Osteocyte (in vitro differentiated cells): Measurements from ENCODE around the gene AADACL4. TPM values are rescaled to one million over a fixed set of nuclear protein-coding genes. Genes with fewer than 3 reads are reported as not detected.

Experiments
- DNase-seq: peaks from one replicate; pipeline ENCODE4 v3.0.0; 2021; ENCODE audit warnings: mixed read lengths; ENCODE audit not compliant: unreplicated experiment; ENCODE audit errors: extremely low spot score
- H3K27ac Mint-ChIP-seq: one replicate; pipeline ENCODE4 v1.8.0; 2021; ENCODE audit warnings: mild to moderate bottlenecking, mixed read lengths; ENCODE audit not compliant: unreplicated experiment
- H3K27me3 Mint-ChIP-seq: one replicate; pipeline ENCODE4 v1.8.0; 2021; ENCODE audit warnings: mixed read lengths; ENCODE audit not compliant: unreplicated experiment
- H3K36me3 Mint-ChIP-seq: one replicate; pipeline ENCODE4 v1.8.0; 2021; ENCODE audit warnings: mixed read lengths; ENCODE audit not compliant: unreplicated experiment
- H3K4me1 Mint-ChIP-seq: one replicate; pipeline ENCODE4 v1.8.0; 2021; ENCODE audit warnings: mixed read lengths; ENCODE audit not compliant: unreplicated experiment
- H3K4me3 Mint-ChIP-seq: one replicate; pipeline ENCODE4 v1.8.0; 2021; ENCODE audit warnings: mild to moderate bottlenecking, moderate library complexity, mixed read lengths; ENCODE audit not compliant: unreplicated experiment
- H3K9me3 Mint-ChIP-seq: one replicate; pipeline ENCODE4 v1.8.0; 2021; ENCODE audit warnings: mixed read lengths; ENCODE audit not compliant: unreplicated experiment
- CTCF ChIP-seq: fragments of 200-600 bp; sonication (generic); IDR thresholded peaks from 2 replicates; pipeline ENCODE4 v1.5.0; 2021; ENCODE audit warnings: antibody characterized with exemption, mild to moderate bottlenecking, moderate library complexity
- total RNA-seq: library from RNA; stranded (reverse); gene quantifications from 2 replicates; pipeline ENCODE4 v1.2.1, GENCODE V29; 2021

The AADACL4 gene
- total RNA-seq, 1 donor from 2014 or later: not detected

DNA sequence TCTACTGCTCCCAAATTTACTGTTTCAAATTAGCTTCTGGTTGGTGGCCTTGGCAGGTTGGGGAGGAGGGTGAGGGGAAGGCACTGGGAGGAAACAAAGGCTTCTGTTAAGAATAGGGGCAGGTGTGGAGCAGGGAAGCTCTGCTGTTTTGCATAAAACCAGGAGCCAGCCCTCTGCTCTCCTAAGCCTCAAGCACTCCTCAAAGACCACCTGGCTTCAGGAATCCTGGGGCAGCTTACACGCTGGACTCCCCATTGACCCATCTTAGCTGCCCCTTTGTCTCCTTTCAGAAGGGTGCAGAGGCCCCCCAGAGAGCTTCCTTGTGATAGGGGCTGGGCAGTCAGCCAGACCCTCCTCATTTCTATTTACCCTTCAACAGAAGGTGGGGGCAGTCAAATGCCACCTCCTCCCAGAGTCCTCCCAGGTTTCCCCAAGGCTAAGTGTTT lies 14.4 kb upstream of the AADACL4 start:
- H3K27ac Mint-ChIP-seq: no peak overlapping the region
- H3K4me3 Mint-ChIP-seq: no peak overlapping the region
- no peak for DNase-seq
- H3K27me3 Mint-ChIP-seq: no peaks in the 10 kb centered on the region
- H3K9me3 Mint-ChIP-seq: no peaks in the 10 kb centered on the region
- no peaks in the 10 kb centered on the region for H3K36me3 Mint-ChIP-seq
- no peak for TF ChIP-seq CTCF
- H3K4me1 Mint-ChIP-seq: peaks cover 15% of the 10 kb centered on the region

GRCh38 chr1:12629985-12630760 lies 13.7 kb upstream of the AADACL4 start:
- peaks cover 18% of the 10 kb centered on the region for H3K4me1 Mint-ChIP-seq
- H3K9me3 Mint-ChIP-seq: no peaks in the 10 kb centered on the region
- TF ChIP-seq CTCF: no peak
- H3K4me3 Mint-ChIP-seq: no peak overlapping the region
- H3K27ac Mint-ChIP-seq: no peak overlapping the region
- H3K27me3 Mint-ChIP-seq: no peaks in the 10 kb centered on the region
- DNase-seq: no peak
- H3K36me3 Mint-ChIP-seq: no peaks in the 10 kb centered on the region

- no peak for DNase-seq
- Mint-ChIP-seq H3K4me3 (no peak overlapping the region), H3K27me3 (no peaks in the 10 kb centered on the region), H3K9me3 (no peaks in the 10 kb centered on the region), H3K4me1 (peaks cover 20% of the 10 kb centered on the region), H3K36me3 (no peaks in the 10 kb centered on the region), H3K27ac (no peak overlapping the region)
- TF ChIP-seq CTCF: no peak
Measured at GRCh38 chr1:12630946-12631530, 12.8 kb upstream of the AADACL4 start.

- Mint-ChIP-seq H3K36me3 (no peaks in the 10 kb centered on the region), H3K27me3 (no peaks in the 10 kb centered on the region), H3K4me1 (peaks cover 25% of the 10 kb centered on the region), H3K9me3 (no peaks in the 10 kb centered on the region), H3K4me3 (no peak overlapping the region), H3K27ac (no peak overlapping the region)
- TF ChIP-seq CTCF: no peak
- DNase-seq: no peak
Measured at GRCh38 chr1:12631571-12631970, 12.3 kb upstream of the AADACL4 start.

GRCh38 chr1:12634156-12634555 lies 9.7 kb upstream of the AADACL4 start:
- no peaks in the 10 kb centered on the region for H3K27me3 Mint-ChIP-seq
- no peaks in the 10 kb centered on the region for H3K36me3 Mint-ChIP-seq
- no peak for TF ChIP-seq CTCF
- no peak overlapping the region for H3K4me3 Mint-ChIP-seq
- H3K27ac Mint-ChIP-seq: no peak overlapping the region
- H3K9me3 Mint-ChIP-seq: no peaks in the 10 kb centered on the region
- no peak for DNase-seq
- H3K4me1 Mint-ChIP-seq: peaks cover 32% of the 10 kb centered on the region
